ENCODE results near the gene CDPF1.

CDPF1 gene

GRCh38 chr22:46256358-46256958, 6.4 kb upstream of the CDPF1 start:
- DNase-seq (ENCODE audit: low read depth): no peak

DNA sequence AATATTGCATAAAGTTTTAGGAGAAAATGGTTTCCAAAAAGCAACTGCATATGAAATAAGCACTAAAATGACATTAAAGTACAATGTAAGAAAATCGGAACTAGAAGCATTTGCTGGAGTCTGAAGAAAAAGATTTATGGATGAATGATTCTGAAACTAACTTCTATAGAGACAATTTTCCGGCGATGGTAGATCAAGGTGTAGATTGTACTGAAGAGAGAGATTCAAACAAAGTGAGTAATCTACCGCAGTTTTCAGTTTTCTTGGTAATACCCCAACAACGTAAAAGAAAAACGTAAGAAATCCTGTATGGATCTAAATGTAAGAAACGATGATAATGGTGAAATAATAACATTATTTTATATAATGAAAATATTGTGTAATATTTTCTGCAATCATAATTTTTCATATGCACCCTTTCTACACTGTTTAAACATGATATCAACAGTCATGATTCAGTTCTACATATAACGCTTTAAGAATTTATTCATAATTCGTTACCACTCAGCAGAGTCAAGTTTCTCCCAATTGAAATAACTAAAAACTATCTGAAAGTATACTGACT, 1.8 kb upstream of the CDPF1 start:
- DNase-seq (ENCODE audit: low read depth): no peak

DNA sequence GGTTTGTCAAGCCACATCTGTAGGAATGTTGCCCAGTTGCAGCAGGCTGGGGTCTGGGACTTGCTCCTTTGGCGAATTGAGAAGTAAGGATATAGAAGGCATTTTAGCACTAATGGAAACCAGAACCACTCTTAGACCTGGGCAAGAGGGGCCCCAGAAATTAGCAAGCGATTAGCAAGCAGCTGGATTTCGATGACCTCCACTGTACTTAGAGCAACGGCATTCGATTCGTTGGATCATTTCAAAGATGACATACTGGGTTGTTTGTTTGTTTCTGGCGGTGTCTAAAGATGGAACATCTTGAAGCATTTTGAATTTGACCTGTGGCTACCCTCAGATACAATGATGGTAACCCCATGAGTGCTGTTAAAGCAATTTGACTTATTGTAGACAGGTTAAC, 1.2 kb upstream of the CDPF1 start:
- no peak for DNase-seq (ENCODE audit: low read depth)

- no peak for DNase-seq (ENCODE audit: low read depth)
These were observed 661 bp upstream of the CDPF1 start for GRCh38 chr22:46250783-46251125.

GRCh38 chr22:46247443-46247975, 2.6 kb downstream of the CDPF1 start:
- DNase-seq (ENCODE audit: low read depth): no peak

GRCh38 chr22:46246178-46246577, 3.9 kb downstream of the CDPF1 start:
- DNase-seq (ENCODE audit: low read depth): no peak

DNA sequence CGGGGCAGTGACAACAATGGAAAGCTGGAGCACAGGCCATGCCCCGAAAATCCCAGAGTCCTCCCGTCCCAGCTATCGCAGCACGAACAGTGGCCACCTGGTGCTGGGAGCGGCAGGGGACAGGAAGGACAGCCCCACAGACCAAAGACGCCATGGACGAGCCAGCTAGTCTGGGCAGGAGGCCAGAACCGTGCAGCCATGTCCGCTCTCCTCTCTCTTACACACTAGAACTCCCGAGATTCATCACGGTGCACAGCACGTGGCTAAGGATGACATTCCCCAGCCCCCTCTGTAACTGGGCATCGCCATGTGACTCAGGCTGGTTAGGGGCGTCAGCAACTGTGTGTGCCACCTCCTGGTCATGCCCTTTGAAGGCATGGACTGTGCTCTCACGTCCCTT, 4.6 kb downstream of the CDPF1 start:
- no peak for DNase-seq (ENCODE audit: low read depth)

- DNase-seq (ENCODE audit: low read depth): no peak
These were observed 5.3 kb downstream of the CDPF1 start for GRCh38 chr22:46244771-46245170.

DNA sequence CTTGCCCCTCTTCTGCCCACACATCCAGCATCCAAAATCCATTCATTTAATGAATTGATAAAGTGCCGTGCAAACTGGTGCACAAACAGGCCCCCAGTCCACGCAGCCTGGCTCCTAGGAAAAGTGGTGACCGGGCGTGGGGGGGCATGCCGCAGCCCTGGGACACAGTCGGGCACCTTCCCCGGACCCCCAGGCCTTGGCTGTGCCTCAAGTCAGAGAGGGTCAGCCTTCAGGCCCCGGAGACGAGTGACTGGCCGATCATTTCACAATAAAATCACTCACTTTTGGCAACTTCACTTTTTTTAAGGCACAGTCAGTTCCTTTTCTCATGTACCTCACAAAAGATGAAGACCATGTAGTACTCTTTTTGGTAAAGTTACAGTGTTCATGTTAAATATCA, 8.0 kb downstream of the CDPF1 start:
- DNase-seq (ENCODE audit: low read depth): no peak

DNA sequence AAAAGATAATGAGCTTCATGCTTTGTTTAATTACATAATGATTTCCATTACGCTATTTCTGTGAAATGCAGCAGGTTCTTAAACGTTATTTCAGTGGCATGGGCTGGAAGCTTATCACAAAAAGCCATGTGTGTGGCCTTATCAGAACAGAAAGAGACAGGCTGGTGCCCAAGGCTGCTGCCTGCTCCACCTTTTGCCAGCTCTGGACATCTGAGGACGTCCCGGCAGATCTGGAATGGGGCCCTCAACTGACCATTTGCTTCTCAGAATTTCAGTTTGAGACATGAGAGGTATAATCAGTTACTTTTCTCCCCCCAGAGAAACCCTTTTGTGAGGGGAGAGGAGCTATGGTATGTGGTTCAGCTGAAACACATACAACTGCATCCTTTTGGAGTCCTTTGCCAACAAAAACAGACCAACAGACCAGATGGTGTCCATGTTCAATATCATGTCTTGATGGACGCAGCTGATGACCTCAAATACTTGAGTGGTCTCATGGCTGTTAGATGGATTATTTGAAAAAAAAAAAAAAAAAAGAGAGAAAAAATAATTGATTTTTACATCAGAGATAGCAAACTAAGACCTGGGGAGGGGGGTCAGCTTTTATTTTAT, 8.6 kb downstream of the CDPF1 start:
- DNase-seq (ENCODE audit: low read depth): no peak

DNA sequence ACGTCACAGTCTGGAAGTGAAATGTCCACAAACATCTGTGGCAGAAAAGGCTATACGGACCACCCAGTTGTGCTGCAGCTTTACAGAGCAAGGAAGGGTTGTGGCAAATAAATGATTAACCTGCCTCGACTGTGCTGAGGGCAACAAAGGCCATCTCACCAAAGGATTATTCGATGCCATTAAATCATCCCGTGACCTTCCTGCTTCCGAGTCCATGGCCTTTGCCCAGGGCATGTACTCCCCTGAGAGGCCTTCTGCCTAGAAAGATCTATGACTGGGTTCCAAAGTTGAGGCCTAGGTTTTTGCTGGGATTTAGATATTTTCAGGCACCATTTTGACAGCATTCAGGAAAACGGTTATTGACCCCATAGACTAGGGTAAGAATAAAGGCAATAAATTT, 9.2 kb downstream of the CDPF1 start:
- DNase-seq (ENCODE audit: low read depth): no peak

- DNase-seq (ENCODE audit: low read depth): no peak
These were observed 9.6 kb downstream of the CDPF1 start for GRCh38 chr22:46240506-46240905.

DNA sequence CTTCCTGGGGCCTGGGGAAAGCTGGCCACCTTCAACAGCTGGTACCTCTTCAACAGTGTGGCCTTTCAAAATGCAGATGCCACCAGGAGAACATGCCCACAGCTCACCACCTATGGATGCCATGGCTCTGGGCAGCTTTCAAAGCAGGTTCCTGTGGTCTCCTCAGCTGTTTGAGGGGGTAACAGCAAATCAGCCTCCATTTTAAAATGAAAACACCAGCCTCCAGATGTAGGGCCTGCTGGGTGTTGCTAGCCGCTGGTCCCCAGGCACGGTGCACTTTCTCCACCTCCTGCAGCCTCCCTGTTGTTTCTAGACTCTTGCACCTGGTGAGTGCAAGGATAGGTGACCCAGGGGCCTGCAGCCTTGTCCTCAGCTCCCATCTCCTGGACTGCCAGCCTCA, 10.0 kb downstream of the CDPF1 start:
- no peak for DNase-seq (ENCODE audit: low read depth)

DNA sequence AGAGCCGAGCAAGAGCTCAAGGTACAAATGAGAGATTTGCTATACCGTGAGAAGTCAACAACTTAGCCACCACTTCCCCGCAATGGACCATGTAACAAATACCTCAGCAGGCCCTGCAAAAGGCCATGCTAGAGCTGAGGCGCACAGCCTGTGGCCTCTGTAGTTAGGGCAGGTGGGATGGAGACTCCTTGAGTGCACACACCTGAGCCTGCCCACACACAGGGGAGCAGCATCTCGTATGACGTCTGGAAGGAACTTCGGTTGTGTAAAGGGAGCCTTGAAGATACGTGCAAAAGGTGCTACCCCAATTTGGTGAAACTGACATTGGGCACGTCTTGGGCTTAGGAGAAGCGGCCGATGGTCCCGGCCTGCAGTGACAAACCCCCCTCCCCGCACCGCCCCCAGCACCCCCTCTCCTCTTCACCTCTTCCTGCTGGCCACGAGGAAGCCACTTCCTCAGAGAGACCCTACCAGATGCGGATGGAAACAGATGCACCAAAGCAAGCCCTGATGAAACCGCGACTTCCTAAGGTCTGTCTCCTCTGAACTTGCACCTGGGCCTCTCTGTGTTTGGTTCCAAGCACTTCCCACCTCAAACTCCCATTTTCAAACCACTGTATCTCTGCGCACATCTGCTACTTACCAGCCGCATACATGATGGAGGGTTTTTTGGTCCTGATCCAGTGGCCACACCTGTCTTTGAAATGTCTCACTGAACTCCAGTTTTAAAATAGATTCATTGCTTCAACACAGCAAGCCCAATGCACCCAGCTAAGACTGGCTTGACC, 10.6 kb downstream of the CDPF1 start:
- no peak for DNase-seq (ENCODE audit: low read depth)

DNA sequence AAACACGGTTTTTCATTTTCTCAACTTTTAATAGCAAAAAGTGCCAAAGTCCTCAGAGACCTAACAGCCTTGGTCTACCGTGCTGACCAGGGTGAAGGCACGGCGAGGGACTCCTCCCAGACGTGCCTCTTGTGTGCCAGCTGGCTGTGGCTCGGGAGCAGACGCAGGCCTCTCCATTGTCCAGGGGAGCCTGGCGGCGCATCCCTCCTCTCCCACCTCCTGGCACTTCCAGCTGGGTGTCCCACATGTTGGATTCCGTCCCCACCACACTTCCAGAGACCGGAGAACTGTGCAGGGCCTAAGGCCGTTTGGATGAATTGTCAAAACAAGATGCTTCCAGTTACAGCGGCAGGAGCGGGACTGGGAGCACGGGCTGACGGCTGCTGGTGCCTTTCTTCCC, 11.6 kb downstream of the CDPF1 start:
- no peak for DNase-seq (ENCODE audit: low read depth)

GRCh38 chr22:46237453-46238124, 12.5 kb downstream of the CDPF1 start:
- DNase-seq (ENCODE audit: low read depth): no peak

DNA sequence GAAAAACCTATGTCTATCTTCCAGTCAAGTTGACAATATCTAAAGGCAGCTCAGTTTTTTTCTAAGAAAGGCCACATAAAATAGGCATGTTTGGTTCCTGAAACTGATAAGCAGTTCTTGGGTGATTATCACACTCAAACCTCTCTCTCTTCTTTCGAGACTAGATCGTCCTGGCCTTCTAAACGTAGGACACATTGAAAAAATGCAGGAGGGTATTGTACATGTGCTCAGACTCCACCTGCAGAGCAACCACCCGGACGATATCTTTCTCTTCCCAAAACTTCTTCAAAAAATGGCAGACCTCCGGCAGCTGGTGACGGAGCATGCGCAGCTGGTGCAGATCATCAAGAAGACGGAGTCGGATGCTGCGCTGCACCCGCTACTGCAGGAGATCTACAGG, 15.1 kb downstream of the CDPF1 start:
- DNase-seq (ENCODE audit: low read depth): no peak

- DNase-seq (ENCODE audit: low read depth): no peak
These were observed 16.9 kb downstream of the CDPF1 start for GRCh38 chr22:46233231-46233630.

- DNase-seq (ENCODE audit: low read depth): no peak
These were observed 19.7 kb downstream of the CDPF1 start for GRCh38 chr22:46230262-46230901.

- DNase-seq (ENCODE audit: low read depth): no peak
These were observed 20.4 kb downstream of the CDPF1 start for GRCh38 chr22:46229701-46230100.

- no peak for DNase-seq (ENCODE audit: low read depth)
These were observed 23.5 kb downstream of the CDPF1 start for GRCh38 chr22:46226577-46226976.

DNA sequence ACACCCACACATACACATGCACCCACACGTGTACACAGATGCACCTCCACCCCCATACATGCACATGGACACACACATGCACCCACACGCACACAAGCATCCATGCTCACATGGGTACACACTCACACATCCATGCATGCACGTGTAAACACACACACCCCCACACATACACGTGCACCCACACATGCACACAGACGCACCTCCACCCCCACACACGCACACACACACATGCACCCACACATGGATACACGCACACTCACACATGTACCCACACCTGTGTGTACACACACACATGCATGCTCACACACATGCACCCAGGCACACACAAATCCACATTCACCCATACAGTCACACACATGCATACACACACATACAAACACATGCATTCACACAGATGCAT, 24.5 kb downstream of the CDPF1 start:
- DNase-seq (ENCODE audit: low read depth): no peak

Measured in GM04504 (cell line).